Lower leg skin (tissue), 3 donors: ENCODE measurements around the gene GNAL.

Source experiments
- POLR2A ChIP-seq, 2 donors: fragments of 450-650 bp; IDR thresholded peaks; one replicate each; pipeline ENCODE4 v1.6.1; 2016 to 2017; ENCODE audit warnings: antibody characterized with exemption in 2 of 2, mild to moderate bottlenecking in 1 of 2, moderate library complexity in 1 of 2
- TF ChIP-seq, protein P1 (sequence below), 3 donors: fragments of 450-650 bp; IDR thresholded peaks; one replicate each; pipeline ENCODE4 v1.5.1; 2016; ENCODE audit warnings: antibody characterized with exemption in 3 of 3, mild to moderate bottlenecking in 3 of 3, moderate library complexity in 2 of 3

DNA sequence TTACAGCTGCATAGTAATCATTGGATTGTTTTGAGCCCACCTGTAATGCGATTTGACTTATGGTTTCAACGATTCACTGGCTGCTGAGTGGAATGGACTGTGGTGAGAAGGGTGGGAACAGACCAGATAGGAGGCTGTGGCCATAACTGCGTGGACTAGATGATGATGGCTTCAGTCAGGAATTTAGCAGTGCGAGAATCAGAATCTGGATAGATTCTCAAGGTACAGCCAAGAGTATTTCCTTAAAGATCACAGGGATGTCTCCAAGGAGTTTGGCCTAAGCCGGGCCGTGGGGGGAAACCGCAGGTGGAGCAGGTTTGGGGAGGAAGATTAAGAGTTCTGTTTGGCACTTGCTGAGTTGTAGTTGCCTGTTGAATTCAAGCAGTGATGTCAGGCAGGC is 118.2 kb downstream of the GNAL start:
- TF ChIP-seq, protein P1, sequence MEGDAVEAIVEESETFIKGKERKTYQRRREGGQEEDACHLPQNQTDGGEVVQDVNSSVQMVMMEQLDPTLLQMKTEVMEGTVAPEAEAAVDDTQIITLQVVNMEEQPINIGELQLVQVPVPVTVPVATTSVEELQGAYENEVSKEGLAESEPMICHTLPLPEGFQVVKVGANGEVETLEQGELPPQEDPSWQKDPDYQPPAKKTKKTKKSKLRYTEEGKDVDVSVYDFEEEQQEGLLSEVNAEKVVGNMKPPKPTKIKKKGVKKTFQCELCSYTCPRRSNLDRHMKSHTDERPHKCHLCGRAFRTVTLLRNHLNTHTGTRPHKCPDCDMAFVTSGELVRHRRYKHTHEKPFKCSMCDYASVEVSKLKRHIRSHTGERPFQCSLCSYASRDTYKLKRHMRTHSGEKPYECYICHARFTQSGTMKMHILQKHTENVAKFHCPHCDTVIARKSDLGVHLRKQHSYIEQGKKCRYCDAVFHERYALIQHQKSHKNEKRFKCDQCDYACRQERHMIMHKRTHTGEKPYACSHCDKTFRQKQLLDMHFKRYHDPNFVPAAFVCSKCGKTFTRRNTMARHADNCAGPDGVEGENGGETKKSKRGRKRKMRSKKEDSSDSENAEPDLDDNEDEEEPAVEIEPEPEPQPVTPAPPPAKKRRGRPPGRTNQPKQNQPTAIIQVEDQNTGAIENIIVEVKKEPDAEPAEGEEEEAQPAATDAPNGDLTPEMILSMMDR (IDR thresholded peaks at IDR 0.05), result no peak
- no peak for TF ChIP-seq POLR2A (IDR thresholded peaks at IDR 0.05)
